GM12872 (cell line): Measurements from ENCODE around the gene PSMD1.

Experiments
- TF ChIP-seq, protein P1 (sequence below): IDR thresholded peaks from 3 replicates; pipeline ENCODE4 v1.5.1; 2011; ENCODE audit warnings: low read depth, mild to moderate bottlenecking, low read length, moderate library complexity; ENCODE audit not compliant: insufficient read depth

Gene PSMD1

DNA sequence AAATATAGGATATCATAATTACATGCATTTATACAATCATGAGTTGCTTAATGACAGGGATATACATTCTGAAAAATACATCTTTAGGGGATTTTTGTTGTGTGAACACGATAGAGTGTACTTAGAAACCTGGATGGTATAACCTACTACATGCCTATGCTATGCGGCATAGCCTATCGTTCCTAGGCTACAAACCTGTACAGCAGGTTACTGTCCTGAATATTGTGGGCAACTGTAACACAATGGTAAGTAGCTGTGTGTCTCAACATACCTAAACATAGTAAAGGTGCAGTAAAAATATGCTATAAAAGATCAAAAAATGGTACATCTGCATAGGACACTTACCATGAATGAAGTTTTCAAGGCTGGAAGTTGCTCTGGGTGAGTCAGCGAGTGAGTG is 12.9 kb upstream of the PSMD1 start:
- TF ChIP-seq, protein P1, sequence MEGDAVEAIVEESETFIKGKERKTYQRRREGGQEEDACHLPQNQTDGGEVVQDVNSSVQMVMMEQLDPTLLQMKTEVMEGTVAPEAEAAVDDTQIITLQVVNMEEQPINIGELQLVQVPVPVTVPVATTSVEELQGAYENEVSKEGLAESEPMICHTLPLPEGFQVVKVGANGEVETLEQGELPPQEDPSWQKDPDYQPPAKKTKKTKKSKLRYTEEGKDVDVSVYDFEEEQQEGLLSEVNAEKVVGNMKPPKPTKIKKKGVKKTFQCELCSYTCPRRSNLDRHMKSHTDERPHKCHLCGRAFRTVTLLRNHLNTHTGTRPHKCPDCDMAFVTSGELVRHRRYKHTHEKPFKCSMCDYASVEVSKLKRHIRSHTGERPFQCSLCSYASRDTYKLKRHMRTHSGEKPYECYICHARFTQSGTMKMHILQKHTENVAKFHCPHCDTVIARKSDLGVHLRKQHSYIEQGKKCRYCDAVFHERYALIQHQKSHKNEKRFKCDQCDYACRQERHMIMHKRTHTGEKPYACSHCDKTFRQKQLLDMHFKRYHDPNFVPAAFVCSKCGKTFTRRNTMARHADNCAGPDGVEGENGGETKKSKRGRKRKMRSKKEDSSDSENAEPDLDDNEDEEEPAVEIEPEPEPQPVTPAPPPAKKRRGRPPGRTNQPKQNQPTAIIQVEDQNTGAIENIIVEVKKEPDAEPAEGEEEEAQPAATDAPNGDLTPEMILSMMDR: no peak

DNA sequence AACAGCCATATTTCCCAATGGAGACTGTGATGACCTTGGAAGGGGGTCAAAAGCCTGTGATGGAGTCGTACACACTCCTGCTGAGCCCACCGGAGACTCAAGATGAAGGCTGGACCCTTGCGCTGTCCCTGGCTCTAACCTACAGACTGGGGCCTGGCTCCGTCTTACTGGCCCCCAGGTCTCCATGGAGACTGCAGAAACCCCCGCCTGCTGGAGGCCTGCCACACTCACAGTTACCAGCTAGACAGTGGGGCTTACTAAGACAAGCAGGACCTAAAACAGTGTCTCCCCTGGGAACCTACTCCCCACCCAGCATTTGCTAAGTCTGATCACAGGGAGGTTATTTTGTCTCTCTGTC is 9.8 kb upstream of the PSMD1 start:
- TF ChIP-seq, protein P1: no peak

DNA sequence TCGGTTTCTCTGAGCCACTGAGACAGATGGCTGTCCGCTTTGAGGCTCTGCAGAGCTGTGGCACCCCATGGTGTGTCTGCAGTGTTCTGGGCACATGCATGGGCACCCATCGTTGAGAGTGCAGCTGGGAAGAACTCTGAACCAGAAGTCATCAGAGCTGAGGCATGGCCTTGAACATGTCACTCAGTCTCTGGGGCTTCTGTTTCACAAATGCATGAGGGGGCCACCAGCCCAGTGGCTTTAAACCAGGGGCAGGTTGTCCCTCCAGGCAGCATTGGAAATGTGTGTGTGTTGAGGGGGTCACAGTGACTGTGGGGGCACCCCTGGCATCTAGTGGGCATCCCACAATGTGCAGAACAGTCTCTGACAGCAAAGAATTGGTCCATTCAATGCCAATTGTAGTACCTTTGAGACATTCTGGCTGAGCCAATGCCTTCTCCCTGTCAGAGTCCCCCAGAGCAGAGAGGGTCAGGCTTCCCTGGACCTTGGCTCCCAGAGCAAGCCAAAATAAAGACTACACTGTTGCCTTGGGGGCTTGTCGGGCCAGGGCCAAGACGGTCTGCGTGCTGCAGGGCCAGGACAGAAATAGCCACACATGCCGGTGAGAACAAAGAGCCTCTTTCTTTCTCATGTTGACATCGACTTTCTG is 9.3 kb upstream of the PSMD1 start:
- TF ChIP-seq, protein P1: no peak

DNA sequence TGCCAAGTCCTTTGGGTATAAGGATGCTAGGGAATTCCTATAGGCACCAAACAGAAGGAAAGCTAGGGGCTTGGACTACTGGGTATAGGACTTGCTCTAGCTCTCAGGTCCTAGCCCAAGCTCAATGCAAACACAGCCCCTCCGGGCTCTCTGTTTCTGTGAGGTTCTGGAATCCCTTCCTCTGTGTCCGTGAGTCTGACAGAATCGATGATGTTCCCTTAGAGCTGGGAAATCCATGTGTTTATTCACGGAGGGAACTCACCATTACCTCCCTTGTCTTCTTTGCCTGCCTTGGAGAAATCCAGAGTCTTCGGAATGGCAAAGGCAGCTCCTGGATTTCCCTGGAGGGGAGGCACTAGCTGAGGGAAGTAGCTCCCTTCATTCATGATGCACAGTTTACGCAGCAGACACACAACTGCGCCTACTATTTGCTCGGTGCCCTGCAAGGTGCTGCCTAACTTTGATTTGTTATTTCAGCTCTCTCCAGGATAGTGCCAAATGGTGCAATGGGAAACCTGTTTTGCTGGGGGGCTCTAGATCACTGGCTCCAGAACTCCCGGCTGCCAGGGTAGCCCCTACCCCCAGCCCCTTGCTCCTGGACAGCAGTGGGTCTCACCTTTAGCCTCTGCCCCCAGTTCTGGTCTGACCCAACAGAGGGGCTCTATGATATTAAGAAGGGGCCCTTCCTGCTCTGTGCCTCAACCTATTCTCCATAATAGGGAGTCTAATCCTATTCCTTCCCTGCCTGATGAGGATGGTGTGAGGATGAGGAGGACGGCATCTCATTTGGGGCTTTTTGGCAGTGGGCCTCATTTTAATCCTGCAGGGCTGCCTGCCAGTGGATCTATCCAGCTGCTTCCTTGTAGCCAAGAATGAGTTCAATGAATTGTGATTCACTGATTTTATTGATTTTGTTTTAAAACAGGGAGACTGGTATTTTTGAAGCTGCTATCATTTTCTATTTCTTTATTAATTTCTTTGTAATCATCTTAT is 8.4 kb upstream of the PSMD1 start:
- TF ChIP-seq, protein P1: no peak

DNA sequence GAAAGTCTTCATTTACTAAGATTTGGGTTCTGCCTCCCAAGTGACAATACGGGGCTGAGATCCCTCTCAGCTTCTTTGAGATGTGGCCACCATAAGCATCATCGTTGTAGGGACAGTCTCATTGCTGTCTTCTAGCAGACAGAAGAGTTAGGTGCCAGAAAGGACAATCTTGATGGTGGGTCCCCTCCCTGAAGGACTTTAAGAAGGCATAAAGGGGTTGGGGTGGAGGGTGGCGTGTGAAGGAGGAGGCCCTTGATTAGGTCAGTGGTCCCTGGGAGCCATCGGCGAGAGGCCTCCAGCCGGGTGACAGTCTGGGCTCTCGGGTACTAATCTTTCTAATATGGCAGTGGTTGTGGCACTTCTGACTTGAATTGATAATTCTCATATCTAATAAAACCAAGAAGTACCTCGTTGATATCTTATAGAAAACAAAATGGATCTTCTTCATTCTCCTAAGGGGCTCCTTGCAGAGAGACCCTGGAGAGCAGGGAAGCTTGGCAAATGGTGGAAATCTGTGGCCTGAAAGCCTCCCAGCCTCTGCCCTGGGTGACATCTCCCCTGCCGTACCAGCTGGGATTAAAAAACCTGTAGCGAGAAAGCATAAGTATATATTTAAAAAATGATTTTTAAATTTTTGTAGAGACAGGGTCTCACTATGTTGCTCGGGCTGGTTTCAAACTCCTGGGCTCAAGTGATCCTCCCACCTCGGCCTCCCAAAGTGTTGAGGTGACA is 7.2 kb upstream of the PSMD1 start:
- TF ChIP-seq, protein P1: no peak

DNA sequence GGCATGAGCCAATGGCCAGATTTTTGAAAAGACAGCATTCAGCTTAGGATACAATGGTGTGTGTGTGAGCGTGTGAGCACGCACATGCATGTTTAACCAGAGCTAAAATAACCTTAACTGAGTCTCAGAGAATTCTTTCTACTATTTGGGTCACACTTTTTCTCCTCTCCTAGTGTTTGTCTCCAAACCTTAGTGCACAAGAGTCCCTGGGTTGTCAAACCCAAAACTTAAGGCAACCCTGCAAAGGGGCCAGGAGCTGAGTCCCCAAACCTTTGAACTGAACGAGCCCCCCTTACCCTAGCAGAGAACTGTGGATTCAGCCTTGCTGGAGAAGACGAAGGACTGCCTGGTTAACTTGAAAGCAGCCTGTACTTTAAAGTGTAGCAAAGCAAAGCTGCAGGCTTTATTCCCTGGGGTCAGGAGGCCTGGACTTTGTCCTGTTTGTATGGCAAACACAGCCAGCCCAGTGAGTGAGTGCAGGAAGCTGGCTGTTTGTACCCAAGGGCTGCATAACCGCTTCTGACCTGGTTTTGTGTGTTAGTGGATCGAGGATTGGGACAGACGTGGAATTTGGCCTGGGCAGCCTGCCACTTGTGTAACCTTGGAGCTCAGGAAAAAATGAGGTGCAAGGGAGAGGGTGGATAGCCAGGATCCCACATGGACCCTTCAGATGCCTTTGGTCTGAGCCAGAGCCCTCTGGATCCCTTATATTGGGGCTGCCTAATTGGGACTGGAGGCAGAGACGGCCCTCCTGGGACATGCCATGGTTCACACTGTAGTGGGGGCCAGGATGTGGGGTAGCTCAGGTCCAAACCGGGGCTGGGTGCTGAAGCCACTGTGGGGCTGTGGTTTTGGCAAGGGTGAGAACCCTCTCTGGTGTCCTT is 6.4 kb upstream of the PSMD1 start:
- TF ChIP-seq, protein P1: no peak
